ENCODE results near the gene GCK.

DNA sequence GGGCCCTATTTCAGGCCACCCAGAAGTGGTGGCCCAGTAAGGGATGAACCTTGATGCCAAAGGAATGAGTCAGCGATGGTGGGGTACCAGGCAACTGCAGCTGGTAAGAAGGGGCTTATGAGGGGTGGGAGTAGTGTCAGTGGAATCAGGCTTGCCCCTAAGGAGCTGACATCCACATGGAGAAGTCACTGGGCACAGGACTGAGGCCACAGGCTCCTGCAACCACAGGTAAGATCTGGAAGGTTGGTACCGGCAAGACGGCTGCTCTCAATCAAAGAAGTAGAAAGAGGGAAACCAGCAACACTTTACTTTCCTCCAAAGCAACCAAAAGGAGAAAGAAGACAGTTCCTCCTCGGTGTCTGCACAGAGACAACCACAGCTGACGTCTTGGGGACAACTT, 2.5 kb downstream of the GCK start:
- TF ChIP-seq, protein P1, sequence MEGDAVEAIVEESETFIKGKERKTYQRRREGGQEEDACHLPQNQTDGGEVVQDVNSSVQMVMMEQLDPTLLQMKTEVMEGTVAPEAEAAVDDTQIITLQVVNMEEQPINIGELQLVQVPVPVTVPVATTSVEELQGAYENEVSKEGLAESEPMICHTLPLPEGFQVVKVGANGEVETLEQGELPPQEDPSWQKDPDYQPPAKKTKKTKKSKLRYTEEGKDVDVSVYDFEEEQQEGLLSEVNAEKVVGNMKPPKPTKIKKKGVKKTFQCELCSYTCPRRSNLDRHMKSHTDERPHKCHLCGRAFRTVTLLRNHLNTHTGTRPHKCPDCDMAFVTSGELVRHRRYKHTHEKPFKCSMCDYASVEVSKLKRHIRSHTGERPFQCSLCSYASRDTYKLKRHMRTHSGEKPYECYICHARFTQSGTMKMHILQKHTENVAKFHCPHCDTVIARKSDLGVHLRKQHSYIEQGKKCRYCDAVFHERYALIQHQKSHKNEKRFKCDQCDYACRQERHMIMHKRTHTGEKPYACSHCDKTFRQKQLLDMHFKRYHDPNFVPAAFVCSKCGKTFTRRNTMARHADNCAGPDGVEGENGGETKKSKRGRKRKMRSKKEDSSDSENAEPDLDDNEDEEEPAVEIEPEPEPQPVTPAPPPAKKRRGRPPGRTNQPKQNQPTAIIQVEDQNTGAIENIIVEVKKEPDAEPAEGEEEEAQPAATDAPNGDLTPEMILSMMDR (IDR thresholded peaks at IDR 0.05; ENCODE audit: borderline replicate concordance, extremely low read depth, low read length, poor library complexity, severe bottlenecking): no peak
- no peak for TF ChIP-seq EZH2 (IDR thresholded peaks at IDR 0.05; ENCODE audit: borderline replicate concordance, low read depth, low read length, severe bottlenecking)

All from DND-41 (cell line).